Ovary (tissue), 3 donors: ENCODE data around the gene OR2H1.

ENCODE experiments used
- CTCF ChIP-seq, 3 donors: fragments of 450-650 bp in 2 of 3; fragments of 200-600 bp in 1 of 3; IDR thresholded peaks; one replicate each; pipeline versions ENCODE4 v1.5.1 to v1.8.0; 2016 to 2022; ENCODE audit warnings: antibody characterized with exemption in 3 of 3, mild to moderate bottlenecking in 1 of 3
- EP300 ChIP-seq: sonication (generic); formaldehyde crosslinking; IDR thresholded peaks from one replicate; pipeline ENCODE4 v1.6.1; 2017; ENCODE audit warnings: antibody characterized with exemption
- donor health status: DM: no; HTN: no; CAD: no.

DNA sequence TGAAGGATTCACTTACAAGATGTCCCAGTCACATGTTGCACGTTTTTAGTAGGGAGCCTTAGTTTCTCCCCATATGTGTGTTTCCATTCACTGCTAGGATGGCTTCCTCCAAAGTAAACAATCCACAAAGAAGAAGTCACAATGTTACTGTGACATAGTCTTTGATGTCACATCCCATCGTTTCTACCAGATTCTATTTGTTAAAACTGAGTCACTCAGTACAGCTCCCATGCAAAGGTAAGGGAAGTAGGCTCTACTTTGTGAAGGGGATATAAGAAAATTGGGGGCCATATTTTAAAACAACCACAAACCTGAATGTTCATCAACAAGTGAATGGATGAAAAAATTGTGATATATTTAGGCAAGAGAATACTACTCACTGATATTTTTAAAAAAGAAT, at the start of gene OR2H1, which contains the start of gene OR11A1:
- no peak for TF ChIP-seq EP300
- TF ChIP-seq CTCF (IDR thresholded peaks at IDR 0.05) = no peak
